OCI-LY1 (cell line): Measurements from ENCODE around the gene FUT8.

ENCODE experiments used
- CTCF ChIP-seq: fragments of 200-600 bp; sonication (generic), shearing (Covaris generic); IDR thresholded peaks from 2 replicates; pipeline ENCODE4 v1.5.1; 2017; ENCODE audit warnings: mild to moderate bottlenecking, antibody characterized with exemption, low read length, moderate library complexity, mixed read lengths
- EZH2 ChIP-seq: fragments of 200-600 bp; sonication (generic), shearing (Covaris generic); IDR thresholded peaks from 2 replicates; pipeline ENCODE4 v1.8.0; 2017; ENCODE audit warnings: borderline replicate concordance, mixed run types, mild to moderate bottlenecking, antibody characterized with exemption, low read length, moderate library complexity, mixed read lengths

GRCh38 chr14:65424531-65424930 is 12.0 kb downstream of the FUT8 start:
- no peak for TF ChIP-seq CTCF
- no peak for TF ChIP-seq EZH2
